H9 (cell line): ENCODE data around the gene PAIP1. TPM values are rescaled to one million over a fixed set of nuclear protein-coding genes. Genes with fewer than 3 reads are reported as not detected.

ENCODE experiments used
- DNase-seq: peaks from one replicate; pipeline ENCODE4 v3.0.0-alpha.2; 2017
- H2AFZ ChIP-seq: one replicate; pipeline ENCODE4 v1.6.1; 2013; ENCODE audit warnings: mild to moderate bottlenecking, low read length, control low read depth, moderate library complexity
- H2AK5ac ChIP-seq: 2 replicates; pipeline ENCODE4 v1.6.1; 2013; ENCODE audit warnings: low read length, control low read depth, mixed read lengths; ENCODE audit not compliant: insufficient read length
- H2BK120ac ChIP-seq: one replicate; pipeline ENCODE4 v1.6.1; 2013; ENCODE audit warnings: low read depth, mild to moderate bottlenecking, low read length, control low read depth, inconsistent platforms; ENCODE audit not compliant: poor library complexity, severe bottlenecking
- H2BK12ac ChIP-seq: 2 replicates; pipeline ENCODE4 v1.6.1; 2013; ENCODE audit warnings: low read length, control low read depth, mixed read lengths, low read depth; ENCODE audit not compliant: insufficient read length
- H2BK15ac ChIP-seq: 2 replicates; pipeline ENCODE4 v1.6.1; 2013; ENCODE audit warnings: low read depth, low read length, control low read depth
- H2BK20ac ChIP-seq: one replicate; pipeline ENCODE4 v1.6.1; 2013; ENCODE audit warnings: low read depth, mild to moderate bottlenecking, low read length, control low read depth, inconsistent platforms; ENCODE audit not compliant: poor library complexity, severe bottlenecking
- H2BK5ac ChIP-seq: 2 replicates; pipeline ENCODE4 v1.6.1; 2013; ENCODE audit warnings: low read length, control low read depth, mixed read lengths; ENCODE audit not compliant: insufficient read length
- H3K14ac ChIP-seq: 2 replicates; pipeline ENCODE4 v1.6.1; 2013; ENCODE audit warnings: low read length, control low read depth; ENCODE audit not compliant: insufficient read depth
- H3K18ac ChIP-seq: 2 replicates; pipeline ENCODE4 v1.6.1; 2013; ENCODE audit warnings: low read depth, mild to moderate bottlenecking, mixed read lengths, low read length, control low read depth; ENCODE audit not compliant: insufficient read length
- H3K23ac ChIP-seq: 2 replicates; pipeline ENCODE4 v1.6.1; 2013; ENCODE audit warnings: low read length, control low read depth, mixed read lengths, low read depth; ENCODE audit not compliant: insufficient read length
- H3K23me2 ChIP-seq: 2 replicates; pipeline ENCODE4 v1.6.1; 2013; ENCODE audit warnings: low read depth, mild to moderate bottlenecking, mixed read lengths, low read length, control low read depth; ENCODE audit not compliant: insufficient read length, poor library complexity, severe bottlenecking
- H3K27ac ChIP-seq: 2 replicates; pipeline ENCODE4 v1.5.1; 2013; ENCODE audit warnings: low read length, control low read depth, mixed read lengths, low read depth; ENCODE audit not compliant: insufficient read length
- H3K27me3 ChIP-seq: 2 replicates; pipeline ENCODE4 v1.6.1; 2013; ENCODE audit warnings: low read length, control low read depth, inconsistent platforms; ENCODE audit not compliant: insufficient read depth
- H3K4ac ChIP-seq: 2 replicates; pipeline ENCODE4 v1.6.1; 2013; ENCODE audit warnings: low read depth, mild to moderate bottlenecking, control low read depth, inconsistent platforms, low read length, moderate library complexity
- H3K4me1 ChIP-seq: 2 replicates; pipeline ENCODE4 v1.6.1; 2013; ENCODE audit warnings: low read length, control low read depth, inconsistent platforms; ENCODE audit not compliant: insufficient read depth
- H3K4me2 ChIP-seq: 2 replicates; pipeline ENCODE4 v1.6.1; 2013; ENCODE audit warnings: low read length, control low read depth, mixed read lengths; ENCODE audit not compliant: insufficient read length, insufficient read depth
- H3K56ac ChIP-seq: 2 replicates; pipeline ENCODE4 v1.6.1; 2013; ENCODE audit warnings: low read depth, mild to moderate bottlenecking, mixed read lengths, low read length, control low read depth; ENCODE audit not compliant: insufficient read length
- H3K79me1 ChIP-seq: 2 replicates; pipeline ENCODE4 v1.6.1; 2013; ENCODE audit warnings: low read depth, mild to moderate bottlenecking, moderate library complexity, low read length, control low read depth, inconsistent platforms; ENCODE audit not compliant: insufficient read depth, poor library complexity, severe bottlenecking
- H3K79me2 ChIP-seq: 2 replicates; pipeline ENCODE4 v1.6.1; 2013; ENCODE audit warnings: low read length, control low read depth, inconsistent platforms; ENCODE audit not compliant: insufficient read depth
- H3K9ac ChIP-seq: 2 replicates; pipeline ENCODE4 v1.6.1; 2013; ENCODE audit warnings: low read length, control low read depth, mixed read lengths; ENCODE audit not compliant: insufficient read length; ENCODE audit errors: extremely low read depth
- H3K9me3 ChIP-seq: one replicate; pipeline ENCODE4 v1.6.1; 2013; ENCODE audit warnings: low read depth, low read length, inconsistent platforms; ENCODE audit not compliant: control insufficient read depth
- H3T11ph ChIP-seq: one replicate; pipeline ENCODE4 v1.6.1; 2013; ENCODE audit warnings: mild to moderate bottlenecking, low read length, control low read depth, inconsistent platforms
- H4K20me1 ChIP-seq: one replicate; pipeline ENCODE4 v1.6.1; 2013; ENCODE audit not compliant: control insufficient read depth, insufficient read length, insufficient read depth
- H4K5ac ChIP-seq: 2 replicates; pipeline ENCODE4 v1.6.1; 2013; ENCODE audit warnings: low read depth, mild to moderate bottlenecking, mixed read lengths, low read length, control low read depth; ENCODE audit not compliant: insufficient read length
- H4K8ac ChIP-seq: replicated peaks from 2 replicates; pipeline ENCODE4 v1.6.1; 2013; ENCODE audit warnings: low read length, control low read depth, mixed read lengths, low read depth; ENCODE audit not compliant: insufficient read length
- H4K91ac ChIP-seq: 2 replicates; pipeline ENCODE4 v1.6.1; 2013; ENCODE audit warnings: low read depth, mild to moderate bottlenecking, moderate library complexity, mixed read lengths, low read length, control low read depth; ENCODE audit not compliant: insufficient read length
- H3K27ac Mint-ChIP-seq, 3 experiments: 2 replicates in 2 of 3; 3 replicates in 1 of 3; pipeline ENCODE4 v1.8.0; 2020 to 2021; ENCODE audit warnings: mixed read lengths in 3 of 3, mild to moderate bottlenecking in 1 of 3, moderate library complexity in 1 of 3
- H3K27me3 Mint-ChIP-seq: 2 replicates; pipeline ENCODE4 v1.8.0; 2021; ENCODE audit warnings: low read depth, mild to moderate bottlenecking, moderate library complexity, mixed read lengths
- H3K36me3 Mint-ChIP-seq, 3 experiments: 2 replicates in 2 of 3; 3 replicates in 1 of 3; pipeline ENCODE4 v1.8.0; 2020 to 2021; ENCODE audit warnings: low read depth in 3 of 3, mixed read lengths in 3 of 3; ENCODE audit not compliant: insufficient read depth in 1 of 3
- H3K4me1 Mint-ChIP-seq, 2 experiments: 2 replicates each; pipeline ENCODE4 v1.8.0; 2020; ENCODE audit warnings: mixed read lengths in 2 of 2
- H3K4me3 Mint-ChIP-seq, 2 experiments: 2 replicates in 1 of 2; 3 replicates in 1 of 2; pipeline ENCODE4 v1.8.0; 2020 to 2021; ENCODE audit warnings: mild to moderate bottlenecking in 2 of 2, mixed read lengths in 2 of 2, moderate library complexity in 1 of 2
- H3K9me3 Mint-ChIP-seq, 2 experiments: 2 replicates in 1 of 2; 3 replicates in 1 of 2; pipeline ENCODE4 v1.8.0; 2020; ENCODE audit warnings: mild to moderate bottlenecking in 2 of 2, mixed read lengths in 2 of 2, moderate library complexity in 1 of 2
- WGBS: extraction: QIAGEN DNeasy Blood & Tissue Kit; methylation state at CpG from one replicate; pipeline ENCODE4 v1.1.7; 2013; ENCODE audit warnings: missing lambda C conversion rate, low lambda C conversion rate, mixed read lengths; ENCODE audit not compliant: insufficient read length; ENCODE audit errors: extremely low coverage; 5-methylcytosine and 5-hydroxymethylcytosine counted together
- total RNA-seq: library from RNA; stranded (reverse); gene quantifications from 2 replicates; pipeline ENCODE4 v1.2.1, GENCODE V29; 2021
- TF ChIP-seq, protein P1 (sequence below): fragments of 200-600 bp; sonication (generic); conservative IDR thresholded peaks from 3 replicates; pipeline ENCODE4 v1.8.0; 2021; ENCODE audit warnings: antibody characterized with exemption, mild to moderate bottlenecking

The PAIP1 gene
- total RNA-seq, 1 experiment from 2014 or later = 92.9 TPM

DNA sequence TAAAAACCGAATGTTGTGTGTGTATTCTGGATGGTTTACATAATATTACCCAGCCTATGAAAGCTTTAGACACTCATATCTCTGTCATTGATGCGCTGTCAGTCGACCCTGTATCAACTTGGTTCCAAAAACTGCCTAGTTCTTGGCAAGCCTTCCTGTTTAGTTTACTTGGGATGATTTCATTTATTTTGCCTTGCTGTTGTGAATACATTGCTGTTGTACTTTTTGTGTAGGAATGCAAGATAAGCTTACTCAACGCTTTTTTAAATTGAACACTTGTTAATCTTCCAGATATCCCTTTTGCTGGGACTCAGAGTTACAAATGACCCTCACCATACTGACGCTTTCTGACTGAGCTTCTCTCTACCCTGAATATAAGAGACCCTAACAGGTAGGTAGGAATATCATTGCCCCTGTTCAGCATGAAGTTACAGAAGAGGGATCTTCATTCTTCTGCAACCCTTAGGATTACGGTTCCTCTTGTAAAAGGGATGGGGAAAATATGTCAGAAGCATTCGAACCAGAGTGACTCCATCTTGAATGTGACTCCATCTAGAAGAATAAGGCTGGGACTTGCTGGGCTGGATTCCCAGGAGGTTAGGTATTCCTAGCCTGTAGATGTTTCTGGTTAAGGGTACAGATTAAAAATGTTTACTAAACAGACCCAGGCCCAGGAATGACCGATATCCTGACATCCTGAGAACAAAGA is 13.7 kb upstream of the PAIP1 start:
- H3K14ac ChIP-seq = no peak overlapping the region
- H2AK5ac ChIP-seq = no peak overlapping the region
- H2AFZ ChIP-seq = no peak overlapping the region
- no peaks in the 10 kb centered on the region for H3K79me1 ChIP-seq
- no peak overlapping the region for H2BK120ac ChIP-seq
- no peaks in the 10 kb centered on the region for H3K23me2 ChIP-seq
- no peak overlapping the region for H4K91ac ChIP-seq
- no peak overlapping the region for H2BK15ac ChIP-seq
- H3K23ac ChIP-seq = no peak overlapping the region
- no peak overlapping the region for H4K5ac ChIP-seq
- Mint-ChIP-seq H3K4me1 (no peaks in the 10 kb centered on the region), H3K4me3 (no peak overlapping the region), H3K9me3 (peaks cover 0 to under 1% of the 10 kb centered on the region in 2 experiments; a peak in 1 of 5 replicates), H3K27ac (no peak overlapping the region), H3K27me3 (no peaks in the 10 kb centered on the region), H3K36me3 (peaks cover 4 to 8% (median 8%) of the 10 kb centered on the region in 3 experiments; a peak in 4 of 7 replicates)
- no peak overlapping the region for H3K4ac ChIP-seq
- no peak overlapping the region for H3K4me2 ChIP-seq
- no peak overlapping the region for H2BK20ac ChIP-seq
- H3K9ac ChIP-seq = no peak overlapping the region
- no CpG with 5 or more reads among the region's 8 CpGs for WGBS
- TF ChIP-seq, protein P1, sequence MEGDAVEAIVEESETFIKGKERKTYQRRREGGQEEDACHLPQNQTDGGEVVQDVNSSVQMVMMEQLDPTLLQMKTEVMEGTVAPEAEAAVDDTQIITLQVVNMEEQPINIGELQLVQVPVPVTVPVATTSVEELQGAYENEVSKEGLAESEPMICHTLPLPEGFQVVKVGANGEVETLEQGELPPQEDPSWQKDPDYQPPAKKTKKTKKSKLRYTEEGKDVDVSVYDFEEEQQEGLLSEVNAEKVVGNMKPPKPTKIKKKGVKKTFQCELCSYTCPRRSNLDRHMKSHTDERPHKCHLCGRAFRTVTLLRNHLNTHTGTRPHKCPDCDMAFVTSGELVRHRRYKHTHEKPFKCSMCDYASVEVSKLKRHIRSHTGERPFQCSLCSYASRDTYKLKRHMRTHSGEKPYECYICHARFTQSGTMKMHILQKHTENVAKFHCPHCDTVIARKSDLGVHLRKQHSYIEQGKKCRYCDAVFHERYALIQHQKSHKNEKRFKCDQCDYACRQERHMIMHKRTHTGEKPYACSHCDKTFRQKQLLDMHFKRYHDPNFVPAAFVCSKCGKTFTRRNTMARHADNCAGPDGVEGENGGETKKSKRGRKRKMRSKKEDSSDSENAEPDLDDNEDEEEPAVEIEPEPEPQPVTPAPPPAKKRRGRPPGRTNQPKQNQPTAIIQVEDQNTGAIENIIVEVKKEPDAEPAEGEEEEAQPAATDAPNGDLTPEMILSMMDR = no peak
- H4K20me1 ChIP-seq = no peaks in the 10 kb centered on the region
- no peaks in the 10 kb centered on the region for H3K9me3 ChIP-seq
- no peak for DNase-seq
- no peak overlapping the region for H3K56ac ChIP-seq
- no peak overlapping the region for H4K8ac ChIP-seq
- no peaks in the 10 kb centered on the region for H3K27me3 ChIP-seq
- H3K27ac ChIP-seq = no peak overlapping the region
- no peak overlapping the region for H2BK12ac ChIP-seq
- H2BK5ac ChIP-seq = no peak overlapping the region
- no peak overlapping the region for H3K18ac ChIP-seq
- no peaks in the 10 kb centered on the region for H3K79me2 ChIP-seq
- no peak overlapping the region for H3T11ph ChIP-seq
- H3K4me1 ChIP-seq = no peaks in the 10 kb centered on the region
